HFFc6 (cell line): ENCODE measurements around the gene CLDN20. TPM values are rescaled to one million over a fixed set of nuclear protein-coding genes. Genes with fewer than 3 reads are reported as not detected.
A peak's percentile ranks its signal among the peaks of the same experiment; 100 is the strongest.
"Not testable (repeated sequence)": the region's sequence is repeated elsewhere in the genome, so short reads cannot be mapped to it uniquely, and the experiment has no call there.

ENCODE experiments used
- DNase-seq: peaks from one replicate; pipeline ENCODE4 v3.0.0-alpha.2; 2018
- H3K27ac Mint-ChIP-seq: 2 replicates; pipeline ENCODE4 v1.8.0; 2020; ENCODE audit warnings: mild to moderate bottlenecking, mixed read lengths
- H3K27me3 Mint-ChIP-seq: 2 replicates; pipeline ENCODE4 v1.8.0; 2021; ENCODE audit warnings: mild to moderate bottlenecking, moderate library complexity, mixed read lengths; ENCODE audit not compliant: insufficient read depth
- H3K36me3 Mint-ChIP-seq: 2 replicates; pipeline ENCODE4 v1.8.0; 2021; ENCODE audit warnings: low read depth, mixed read lengths
- H3K4me1 Mint-ChIP-seq: 2 replicates; pipeline ENCODE4 v1.8.0; 2020; ENCODE audit warnings: low read depth, mixed read lengths
- H3K4me3 Mint-ChIP-seq: 2 replicates; pipeline ENCODE4 v1.8.0; 2020; ENCODE audit warnings: mild to moderate bottlenecking, moderate library complexity, mixed read lengths
- H3K9me3 Mint-ChIP-seq: 2 replicates; pipeline ENCODE4 v1.8.0; 2020; ENCODE audit warnings: mild to moderate bottlenecking, mixed read lengths
- long read RNA-seq: library from polyadenylated mRNA; unstranded; transcript quantifications from one replicate; pipeline ENCODE4 v2.0.0, GENCODE V29; 2019
- total RNA-seq, 6 experiments: library from RNA; stranded (reverse); fragmentation: NEBNext Ultra II Directional; extraction: Animal tissue kit (Norgen Biotek cat#: 25700); gene quantifications; 2 replicates in 1 of 6; 3 replicates in 5 of 6; pipeline ENCODE4 v1.2.3, GENCODE V29; 2021
- TF ChIP-seq, protein P1 (sequence below): fragments of 200-600 bp; sonication (generic); IDR thresholded peaks from 2 replicates; pipeline ENCODE4 v1.5.0; 2021; ENCODE audit warnings: antibody characterized with exemption, mild to moderate bottlenecking

The CLDN20 gene
- not detected for total RNA-seq
- long read RNA-seq, partial matches to known transcripts = 0 of 1 reads
- long read RNA-seq, other reads (novel, unspliced or antisense) = 1 of 1 reads

DNA sequence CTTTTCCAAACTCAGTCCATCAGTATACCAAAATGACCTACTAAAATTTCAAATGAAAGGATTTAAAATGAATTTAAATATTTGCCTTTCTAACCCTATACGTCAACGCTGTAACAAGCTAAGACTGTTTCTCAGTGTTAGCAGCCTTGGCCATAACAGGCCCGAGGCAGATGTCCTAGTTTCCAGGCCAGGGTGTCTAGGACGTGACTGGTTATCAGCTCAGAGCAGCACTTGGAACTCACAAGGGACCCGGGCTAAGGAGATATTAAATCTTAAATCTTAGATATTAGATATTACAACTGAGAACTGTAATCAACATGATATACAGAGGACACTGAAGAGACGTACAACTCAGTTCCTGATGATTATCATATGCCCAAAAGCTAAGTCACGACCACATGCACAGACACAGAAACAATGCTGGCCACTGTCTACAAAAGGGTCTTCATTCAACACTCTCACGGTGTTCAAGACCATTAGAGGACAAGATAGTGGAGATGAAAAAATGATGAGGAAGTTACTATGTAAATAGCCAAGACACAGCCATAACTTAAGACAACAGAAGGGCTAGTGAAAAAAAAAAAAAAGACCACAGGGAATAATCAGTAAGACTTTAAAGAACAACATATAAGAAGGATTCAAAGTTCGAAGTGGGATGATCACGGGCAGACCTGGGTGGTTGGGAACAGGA is at the start of gene CLDN20:
TSS of gene CLDN20 (plus strand) at position 641 of the 691 bp plus-strand sequence. CDS start 11,707 bp downstream, outside the sequence.
- Mint-ChIP-seq H3K4me3 (no peak within 1 kb of the TSS), H3K27ac (peak within 1 kb of the TSS; percentile 36), H3K9me3 (no peaks in the 10 kb centered on the region), H3K4me1 (peaks cover 49% of the 10 kb centered on the region), H3K27me3 (peaks cover 2% of the 10 kb centered on the region; the same call in 1 of the 2 replicates), H3K36me3 (peaks cover 27% of the 10 kb centered on the region)
- no peak for DNase-seq
- TF ChIP-seq, protein P1, sequence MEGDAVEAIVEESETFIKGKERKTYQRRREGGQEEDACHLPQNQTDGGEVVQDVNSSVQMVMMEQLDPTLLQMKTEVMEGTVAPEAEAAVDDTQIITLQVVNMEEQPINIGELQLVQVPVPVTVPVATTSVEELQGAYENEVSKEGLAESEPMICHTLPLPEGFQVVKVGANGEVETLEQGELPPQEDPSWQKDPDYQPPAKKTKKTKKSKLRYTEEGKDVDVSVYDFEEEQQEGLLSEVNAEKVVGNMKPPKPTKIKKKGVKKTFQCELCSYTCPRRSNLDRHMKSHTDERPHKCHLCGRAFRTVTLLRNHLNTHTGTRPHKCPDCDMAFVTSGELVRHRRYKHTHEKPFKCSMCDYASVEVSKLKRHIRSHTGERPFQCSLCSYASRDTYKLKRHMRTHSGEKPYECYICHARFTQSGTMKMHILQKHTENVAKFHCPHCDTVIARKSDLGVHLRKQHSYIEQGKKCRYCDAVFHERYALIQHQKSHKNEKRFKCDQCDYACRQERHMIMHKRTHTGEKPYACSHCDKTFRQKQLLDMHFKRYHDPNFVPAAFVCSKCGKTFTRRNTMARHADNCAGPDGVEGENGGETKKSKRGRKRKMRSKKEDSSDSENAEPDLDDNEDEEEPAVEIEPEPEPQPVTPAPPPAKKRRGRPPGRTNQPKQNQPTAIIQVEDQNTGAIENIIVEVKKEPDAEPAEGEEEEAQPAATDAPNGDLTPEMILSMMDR = no peak

- peaks cover 15% of the 10 kb centered on the region for H3K4me1 Mint-ChIP-seq
- no peak for DNase-seq
- no peaks in the 10 kb centered on the region for H3K9me3 Mint-ChIP-seq
- TF ChIP-seq, protein P1 = no peak
- H3K36me3 Mint-ChIP-seq = peaks cover 19% of the 10 kb centered on the region
- H3K27me3 Mint-ChIP-seq = no peaks in the 10 kb centered on the region; the same call in 1 of the 2 replicates
- H3K4me3 Mint-ChIP-seq = no peak overlapping the region
- no peak overlapping the region for H3K27ac Mint-ChIP-seq
Observed at GRCh38 chr6:155215906-155216305, 47.9 kb upstream of the CLDN20 start.

- Mint-ChIP-seq H3K4me3 (no peak overlapping the region), H3K9me3 (no peaks in the 10 kb centered on the region), H3K4me1 (peaks cover 20% of the 10 kb centered on the region), H3K27ac (no peak overlapping the region), H3K27me3 (no peaks in the 10 kb centered on the region; the same call in 1 of the 2 replicates), H3K36me3 (peaks cover 15% of the 10 kb centered on the region)
- TF ChIP-seq, protein P1 = no peak
- DNase-seq = no peak
Observed at GRCh38 chr6:155216312-155217046, 47.3 kb upstream of the CLDN20 start.

DNA sequence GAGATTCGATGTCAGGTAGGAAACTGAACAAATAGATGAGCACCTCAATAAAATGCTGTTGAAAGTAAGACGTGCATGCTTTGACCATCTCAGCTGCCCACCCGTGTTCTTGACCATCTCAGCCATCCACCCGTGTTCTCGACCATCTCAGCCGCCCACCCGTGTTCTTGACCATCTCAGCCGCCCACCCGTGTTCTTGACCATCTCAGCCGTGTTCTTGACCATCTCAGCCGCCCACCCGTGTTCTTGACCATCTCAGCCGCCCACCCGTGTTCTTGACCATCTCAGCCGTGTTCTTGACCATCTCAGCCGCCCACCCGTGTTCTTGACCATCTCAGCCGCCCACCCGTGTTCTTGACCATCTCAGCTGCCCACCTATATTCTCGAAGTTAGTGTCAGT is 45.1 kb upstream of the CLDN20 start:
- not testable (repeated sequence) for H3K4me3 Mint-ChIP-seq, DNase-seq, H3K9me3 Mint-ChIP-seq, H3K27me3 Mint-ChIP-seq, H3K36me3 Mint-ChIP-seq, H3K27ac Mint-ChIP-seq
- H3K4me1 Mint-ChIP-seq = peaks cover 31% of the 10 kb centered on the region

GRCh38 chr6:155219299-155219698 is 44.5 kb upstream of the CLDN20 start:
- no peak overlapping the region for H3K4me3 Mint-ChIP-seq
- H3K27me3 Mint-ChIP-seq = no peaks in the 10 kb centered on the region; the same call in 1 of the 2 replicates
- peaks cover 37% of the 10 kb centered on the region for H3K4me1 Mint-ChIP-seq
- H3K36me3 Mint-ChIP-seq = peaks cover 9% of the 10 kb centered on the region
- no peak overlapping the region for H3K27ac Mint-ChIP-seq
- no peak for DNase-seq
- TF ChIP-seq, protein P1 = no peak
- H3K9me3 Mint-ChIP-seq = no peaks in the 10 kb centered on the region
